Measurements from ENCODE around the gene TMEM250.

TMEM250 gene

GRCh38 chr9:136100700-136101614 lies 17.7 kb downstream of the TMEM250 start:
- ChIA-PET CTCF (interaction anchor here (0.7 kb wide), 1 partner anchor 11 kb away, joined by 3 read pairs; no protein-coding TSS in a partner anchor), POLR2A (no interaction called here)
- no peak for TF ChIP-seq SUZ12 (IDR thresholded peaks at IDR 0.05)
- TF ChIP-seq LEF1 (IDR thresholded peaks at IDR 0.05; ENCODE audit: borderline replicate concordance), result no peak
- TF ChIP-seq ZNF384 (IDR thresholded peaks at IDR 0.05), result no peak
- TF ChIP-seq FOXA1 (IDR thresholded peaks at IDR 0.05), result no peak
- TF ChIP-seq L3MBTL2 (conservative IDR thresholded peaks at IDR 0.05), result no peak
- no peak for TF ChIP-seq HDGF (IDR thresholded peaks at IDR 0.05; ENCODE audit: borderline replicate concordance)
- TF ChIP-seq, protein P1, sequence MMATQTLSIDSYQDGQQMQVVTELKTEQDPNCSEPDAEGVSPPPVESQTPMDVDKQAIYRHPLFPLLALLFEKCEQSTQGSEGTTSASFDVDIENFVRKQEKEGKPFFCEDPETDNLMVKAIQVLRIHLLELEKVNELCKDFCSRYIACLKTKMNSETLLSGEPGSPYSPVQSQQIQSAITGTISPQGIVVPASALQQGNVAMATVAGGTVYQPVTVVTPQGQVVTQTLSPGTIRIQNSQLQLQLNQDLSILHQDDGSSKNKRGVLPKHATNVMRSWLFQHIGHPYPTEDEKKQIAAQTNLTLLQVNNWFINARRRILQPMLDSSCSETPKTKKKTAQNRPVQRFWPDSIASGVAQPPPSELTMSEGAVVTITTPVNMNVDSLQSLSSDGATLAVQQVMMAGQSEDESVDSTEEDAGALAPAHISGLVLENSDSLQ (IDR thresholded peaks at IDR 0.05), result no peak
- TF ChIP-seq FOXM1 (IDR thresholded peaks at IDR 0.05; ENCODE audit: borderline replicate concordance), result no peak
- no peak for TF ChIP-seq ARNT (IDR thresholded peaks at IDR 0.05)
- no peak for TF ChIP-seq BHLHE40 (IDR thresholded peaks at IDR 0.05; ENCODE audit: borderline replicate concordance)
- no peak for DNase-seq (ENCODE audit: extremely low spot score)

DNA sequence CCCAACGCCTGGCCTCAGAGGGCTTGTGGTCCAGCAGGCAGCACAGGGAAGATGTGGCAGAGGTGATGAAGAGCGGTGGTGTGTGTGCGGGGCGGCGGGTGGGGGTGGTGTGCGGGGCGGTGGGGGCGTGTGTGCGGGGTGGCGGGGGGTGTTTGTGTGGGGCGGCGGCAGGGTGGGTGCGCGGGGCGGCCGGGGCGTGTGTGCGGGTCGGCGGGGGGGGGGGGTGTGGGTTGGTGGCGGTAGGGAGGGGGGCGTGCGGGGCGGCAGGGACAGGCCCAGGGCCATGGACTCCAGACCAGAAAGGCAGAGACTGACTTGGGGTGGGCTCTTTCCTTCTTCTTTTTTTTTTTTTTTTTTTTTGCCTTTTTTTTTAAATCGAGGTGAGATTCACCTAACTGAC lies 19.1 kb downstream of the TMEM250 start:
- ChIA-PET CTCF (no interaction called here), POLR2A (no interaction called here)
- DNase-seq (ENCODE audit: extremely low spot score), result no peak
- TF ChIP-seq SP1 (IDR thresholded peaks at IDR 0.05), result no peak

GRCh38 chr9:136098844-136099243 lies 19.8 kb downstream of the TMEM250 start:
- DNase-seq (ENCODE audit: extremely low spot score), result no peak
- TF ChIP-seq ZNF384 (IDR thresholded peaks at IDR 0.05) (no peak), BHLHE40 (IDR thresholded peaks at IDR 0.05; ENCODE audit: borderline replicate concordance) (no peak), SP1 (IDR thresholded peaks at IDR 0.05) (no peak), FOXK2 (IDR thresholded peaks at IDR 0.05) (no peak), HDGF (IDR thresholded peaks at IDR 0.05; ENCODE audit: borderline replicate concordance) (no peak), ARNT (IDR thresholded peaks at IDR 0.05) (no peak), SUZ12 (IDR thresholded peaks at IDR 0.05) (no peak), TARDBP (IDR thresholded peaks at IDR 0.05) (no peak), FOXM1 (IDR thresholded peaks at IDR 0.05; ENCODE audit: borderline replicate concordance) (no peak), LEF1 (IDR thresholded peaks at IDR 0.05; ENCODE audit: borderline replicate concordance) (no peak), NFRKB (IDR thresholded peaks at IDR 0.05) (no peak), ELF4 (IDR thresholded peaks at IDR 0.05) (no peak)
- TF ChIP-seq, protein P1 (IDR thresholded peaks at IDR 0.05), result no peak
- ChIA-PET POLR2A (interaction anchor here (1.4 kb wide), 1 partner anchor 11 kb away, joined by 3 read pairs; no protein-coding TSS in a partner anchor), CTCF (no interaction called here)

GRCh38 chr9:136098210-136098609 lies 20.5 kb downstream of the TMEM250 start:
- POLR2A ChIA-PET, result interaction anchor here (1.4 kb wide), 1 partner anchor 12 kb away, joined by 3 read pairs; no protein-coding TSS in a partner anchor
- TF ChIP-seq BHLHE40 (IDR thresholded peaks at IDR 0.05; ENCODE audit: borderline replicate concordance), result no peak
- TF ChIP-seq, protein P1 (IDR thresholded peaks at IDR 0.05), result no peak
- TF ChIP-seq FOXK2 (IDR thresholded peaks at IDR 0.05), result no peak
- no peak for TF ChIP-seq SP1 (IDR thresholded peaks at IDR 0.05)
- no peak for TF ChIP-seq ELF4 (IDR thresholded peaks at IDR 0.05)
- no peak for TF ChIP-seq L3MBTL2 (conservative IDR thresholded peaks at IDR 0.05)
- TF ChIP-seq LEF1 (IDR thresholded peaks at IDR 0.05; ENCODE audit: borderline replicate concordance), result no peak
- no peak for TF ChIP-seq FOXM1 (IDR thresholded peaks at IDR 0.05; ENCODE audit: borderline replicate concordance)
- CTCF ChIA-PET, result interaction anchor here (1.0 kb wide), 1 partner anchor 24 kb away, joined by 3 read pairs; no protein-coding TSS in a partner anchor
- DNase-seq (ENCODE audit: extremely low spot score), result no peak

- ChIA-PET CTCF (interaction anchor here (0.6 kb wide), 2 partner anchors 8 to 32 kb away, joined by 3 read pairs; no protein-coding TSS in a partner anchor), POLR2A (interaction anchor here (1.3 to 1.8 kb wide), 2 partner anchors 12 to 23 kb away, joined by 3 to 4 read pairs; no protein-coding TSS in a partner anchor)
- TF ChIP-seq BHLHE40 (IDR thresholded peaks at IDR 0.05; ENCODE audit: borderline replicate concordance) (no peak), FOXK2 (IDR thresholded peaks at IDR 0.05) (no peak), NFRKB (IDR thresholded peaks at IDR 0.05) (no peak), FOXA1 (IDR thresholded peaks at IDR 0.05) (no peak), ARNT (IDR thresholded peaks at IDR 0.05) (no peak), SP1 (IDR thresholded peaks at IDR 0.05) (no peak)
- DNase-seq (ENCODE audit: extremely low spot score), result no peak
These were observed 22.1 kb downstream of the TMEM250 start for GRCh38 chr9:136096505-136097001.

Data from HEK293T (cell line).